ENCODE data around the gene STK38L.
"Not testable (repeated sequence)": the region's sequence is repeated elsewhere in the genome, so short reads cannot be mapped to it uniquely, and the experiment has no call there.

The STK38L gene

DNA sequence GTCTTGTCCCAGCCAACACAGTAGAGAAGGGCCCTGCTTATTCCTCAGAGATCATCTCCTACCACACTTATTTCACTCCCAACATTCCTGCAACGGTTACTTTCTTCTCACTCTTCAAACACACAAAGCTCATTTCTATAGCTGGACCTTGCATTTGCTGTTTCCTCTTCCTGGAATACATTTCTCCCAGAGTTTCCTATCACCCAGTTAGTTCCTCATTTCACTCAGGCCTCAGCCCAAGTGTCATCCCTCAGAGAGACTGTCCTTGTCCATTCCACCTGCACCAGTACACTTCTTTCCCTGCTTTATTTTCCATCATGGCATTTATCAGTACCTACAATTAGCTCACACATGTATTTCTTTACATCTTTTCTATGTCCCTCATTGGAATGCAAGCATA lies 14.7 kb upstream of the STK38L start:
- no peak for DNase-seq

DNA sequence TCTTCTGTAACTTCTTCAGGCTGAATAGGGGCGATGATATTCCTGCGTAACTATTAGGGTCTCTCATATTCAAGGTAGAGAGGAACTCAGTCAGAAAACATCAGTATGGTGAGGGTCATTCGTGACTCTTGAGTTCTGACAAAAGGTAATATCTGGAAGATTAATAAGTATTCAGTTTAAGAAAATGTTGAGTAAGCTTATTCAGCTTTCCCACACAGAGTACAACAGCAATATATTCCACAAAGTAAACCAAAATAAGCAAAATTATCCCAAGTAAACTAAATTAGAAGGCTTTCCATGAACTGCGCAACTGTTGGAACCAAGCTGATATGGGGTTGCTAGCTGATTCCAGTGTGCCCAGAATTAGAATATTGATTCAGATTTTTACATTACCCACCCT lies 12.7 kb upstream of the STK38L start:
- not testable (repeated sequence) for DNase-seq

DNA sequence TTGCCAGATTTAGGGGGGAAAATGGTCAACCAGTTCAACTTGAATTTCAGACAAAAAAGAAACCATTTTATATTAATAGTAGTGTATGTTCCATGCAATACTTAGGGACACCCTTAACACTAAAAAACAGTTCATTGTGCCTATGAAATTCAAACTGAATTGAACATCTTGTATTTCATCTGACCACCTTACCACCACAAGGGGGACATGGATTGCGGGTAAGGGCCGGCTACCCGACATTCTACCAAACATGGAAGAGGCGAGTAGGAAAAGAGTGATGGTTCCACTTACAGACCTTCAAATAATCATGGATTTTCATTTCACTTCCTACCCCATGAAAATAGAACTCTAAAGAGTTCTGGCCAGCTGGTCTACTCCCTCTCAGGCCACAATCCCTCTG lies 10.3 kb upstream of the STK38L start:
- no peak for DNase-seq

DNA sequence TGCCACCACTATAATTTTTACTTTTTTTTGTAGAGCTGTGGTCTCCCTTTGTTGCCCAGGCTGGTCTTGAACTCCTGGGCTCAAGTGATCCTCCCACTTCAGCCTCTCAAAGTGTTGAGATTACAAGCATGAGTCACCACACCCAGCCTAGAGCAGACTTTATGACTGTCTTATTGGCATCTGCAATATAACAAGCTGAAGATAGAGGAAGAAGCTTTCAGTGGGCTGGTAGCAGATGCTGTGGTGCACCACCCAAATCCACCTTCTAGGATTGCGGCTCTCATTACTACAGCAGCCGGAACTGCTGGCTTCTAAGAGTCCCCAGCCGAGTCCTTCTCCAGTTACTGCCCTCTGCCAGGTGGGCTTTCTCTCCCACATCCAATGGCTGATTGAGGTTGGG lies 7.6 kb upstream of the STK38L start:
- DNase-seq, result peak; percentile 34

DNA sequence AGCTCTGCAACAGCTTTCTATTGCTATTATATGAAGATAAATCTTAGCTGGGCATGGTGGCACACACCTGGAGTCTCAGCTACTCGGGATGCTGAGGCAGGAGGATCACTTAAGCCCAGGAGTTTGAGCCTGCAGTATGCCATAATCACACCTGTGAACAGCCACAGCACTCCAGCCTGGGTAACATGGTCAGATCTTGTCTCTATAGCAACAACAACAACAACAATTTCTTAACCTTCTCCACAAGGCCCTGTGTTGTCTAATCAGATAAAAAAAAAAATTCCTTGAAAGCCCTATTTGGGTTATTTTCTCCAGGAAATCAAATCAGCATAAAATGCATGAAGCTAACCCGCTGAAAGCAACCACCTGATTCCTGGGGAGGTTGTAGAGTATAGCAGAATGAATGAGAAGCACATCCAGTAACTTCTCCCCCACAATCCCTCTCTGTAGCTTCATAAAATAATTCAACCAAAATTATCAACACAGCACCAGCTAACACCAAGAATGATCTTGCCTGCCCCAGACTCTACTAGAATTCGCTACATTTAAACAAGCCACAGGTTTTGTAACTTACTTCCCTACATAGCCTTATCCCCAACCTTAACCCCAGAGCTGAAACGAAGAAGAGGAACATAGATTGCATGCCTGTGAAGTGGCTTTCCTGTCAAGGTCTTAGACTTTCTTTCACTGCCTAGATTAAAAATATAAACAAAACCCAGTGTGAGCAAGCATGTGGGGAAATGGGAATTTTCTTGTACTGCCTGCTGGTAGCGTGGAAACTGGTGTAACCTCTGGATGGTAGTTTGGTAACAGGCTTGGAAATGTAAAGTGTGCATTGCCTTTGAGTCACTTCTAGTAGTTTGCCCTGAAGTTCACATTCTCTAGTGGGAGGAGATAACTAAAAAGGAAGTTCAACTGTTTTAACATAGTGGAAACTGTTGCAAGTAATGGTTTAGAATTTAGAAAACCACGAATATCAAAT lies 6.0 kb upstream of the STK38L start:
- no peak for DNase-seq

DNA sequence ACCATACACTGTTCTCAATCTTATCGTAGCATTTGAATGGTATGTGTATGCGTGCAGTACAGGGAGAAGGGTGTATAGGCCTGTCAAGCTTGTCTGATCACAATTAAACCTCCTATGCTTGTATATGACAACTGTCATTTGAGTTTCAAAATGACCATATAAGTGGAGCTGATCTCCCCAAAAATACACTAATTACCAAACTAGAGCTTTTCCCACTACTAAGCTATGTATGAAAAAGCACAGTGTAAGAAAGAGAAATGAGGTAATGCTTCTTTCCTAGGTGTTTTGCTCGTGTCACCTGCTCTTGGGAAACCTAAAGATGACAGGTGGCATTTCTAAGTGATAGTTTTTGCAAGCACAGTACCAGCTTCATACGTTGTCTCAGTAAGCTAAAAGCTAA lies 1.1 kb upstream of the STK38L start:
- DNase-seq, result no peak

DNA sequence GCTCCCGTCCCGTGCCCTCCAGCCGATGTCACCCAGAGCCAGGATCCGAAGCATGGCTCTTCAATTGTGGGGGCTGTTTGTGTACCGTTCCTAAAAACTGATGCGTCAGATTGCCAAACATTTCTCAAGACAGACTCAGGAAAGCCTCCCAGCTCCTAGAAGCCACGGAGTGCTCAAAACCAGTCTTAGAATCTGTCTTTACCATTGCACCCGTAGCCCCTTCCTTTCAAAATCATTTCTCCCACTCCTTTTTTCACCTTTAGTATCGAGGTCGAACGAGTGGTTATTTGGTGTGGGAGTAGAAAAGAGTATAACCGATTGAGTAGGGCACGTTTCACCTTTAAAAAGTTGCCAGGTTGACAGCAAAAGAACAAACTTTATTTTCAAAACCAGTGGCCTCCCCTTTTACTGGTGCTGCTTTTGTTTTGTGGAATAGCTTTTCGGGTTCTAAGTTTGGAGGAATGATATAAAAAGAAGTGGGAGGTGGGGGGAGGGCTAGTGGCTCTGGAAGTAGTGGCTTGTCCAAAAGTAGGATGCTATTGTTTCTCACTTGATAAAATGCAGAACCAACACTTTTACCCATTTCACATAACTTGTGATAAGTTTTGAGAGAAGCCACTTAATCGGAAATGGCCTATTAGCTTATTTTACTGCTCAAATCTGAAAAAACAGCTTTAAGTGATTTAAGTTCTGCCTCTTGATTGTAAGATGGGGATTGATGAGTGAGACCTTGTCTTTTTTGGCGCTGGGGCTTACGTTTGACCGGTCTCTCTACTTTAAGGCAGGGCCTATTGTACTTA lies 803 bp downstream of the STK38L start:
- peak; percentile 45 for DNase-seq

DNA sequence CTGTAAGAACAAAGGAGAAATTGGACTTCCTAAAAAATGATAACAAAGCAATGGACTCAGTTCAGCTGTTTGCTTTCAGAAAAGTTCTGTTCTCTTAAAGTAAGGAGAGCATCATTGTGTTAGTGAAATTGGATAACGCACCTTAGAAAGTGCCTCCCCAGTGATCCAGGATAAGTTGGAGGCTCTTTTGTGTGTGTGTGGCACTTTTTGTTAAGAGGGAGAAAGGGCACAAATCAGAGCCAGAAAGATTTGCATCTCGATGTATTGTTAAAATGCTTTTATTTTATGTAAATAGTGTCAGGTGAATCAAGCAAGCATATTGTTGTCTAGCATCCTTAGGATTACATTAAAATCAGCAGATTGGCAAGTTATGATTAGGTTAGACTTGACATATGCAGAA lies 2.1 kb downstream of the STK38L start:
- DNase-seq, result no peak

DNA sequence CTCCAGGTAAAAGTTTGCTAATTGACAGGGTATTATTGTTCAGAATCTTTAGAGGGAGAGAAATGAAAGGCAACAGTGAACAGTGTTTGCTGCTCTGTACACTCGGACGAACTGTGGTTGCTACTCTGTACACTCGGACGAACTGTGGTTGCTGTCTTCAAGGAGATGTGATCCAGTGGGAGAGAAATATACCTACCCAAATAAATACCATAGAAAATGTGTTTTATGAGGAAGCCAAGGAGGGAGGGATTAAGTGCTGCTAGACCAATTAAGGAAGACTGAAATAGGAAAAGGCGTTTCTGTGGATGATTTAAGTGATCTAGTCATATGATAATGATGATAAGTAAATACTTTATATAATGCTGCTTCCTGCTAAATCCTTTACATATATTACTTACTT lies 2.7 kb downstream of the STK38L start:
- DNase-seq, result peak; percentile 10

DNA sequence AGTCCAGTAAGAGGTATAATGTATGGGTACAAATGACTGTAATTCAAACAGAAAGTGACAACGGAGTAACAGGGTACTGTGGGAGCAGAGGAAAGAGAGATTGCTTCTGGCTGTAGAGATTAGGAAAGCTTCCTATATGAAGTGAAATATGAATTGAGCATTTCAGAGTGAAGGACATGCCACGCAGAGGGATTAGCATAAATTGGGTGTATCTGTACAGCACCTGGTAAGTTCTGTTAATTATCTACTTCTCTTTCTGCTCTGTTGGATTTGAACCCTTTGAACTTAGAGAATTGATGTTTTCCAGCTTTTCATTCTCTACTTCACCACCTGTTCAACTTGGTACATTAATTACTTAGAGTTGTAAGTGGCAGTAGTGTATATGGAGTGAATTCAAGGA lies 8.8 kb downstream of the STK38L start:
- no peak for DNase-seq

DNA sequence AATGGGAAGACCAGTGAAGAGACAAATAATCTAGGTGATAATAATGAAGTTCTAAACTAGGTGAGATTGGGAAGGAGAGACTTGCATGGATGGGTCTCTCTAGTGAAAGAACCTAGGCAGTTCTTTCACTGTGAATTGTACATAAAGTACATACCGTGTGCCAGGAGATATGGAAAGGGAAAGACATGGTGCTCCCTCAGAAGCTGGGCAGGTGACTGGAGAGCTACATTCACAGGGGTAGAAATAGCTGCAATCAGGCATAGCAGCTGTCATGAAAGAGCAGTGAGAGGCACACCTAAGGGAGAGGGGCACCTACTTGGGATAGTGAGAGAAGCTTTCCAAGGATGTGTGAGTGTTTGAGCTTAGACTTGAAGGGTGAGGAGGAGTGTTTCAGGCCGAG lies 9.3 kb downstream of the STK38L start:
- no peak for DNase-seq

DNA sequence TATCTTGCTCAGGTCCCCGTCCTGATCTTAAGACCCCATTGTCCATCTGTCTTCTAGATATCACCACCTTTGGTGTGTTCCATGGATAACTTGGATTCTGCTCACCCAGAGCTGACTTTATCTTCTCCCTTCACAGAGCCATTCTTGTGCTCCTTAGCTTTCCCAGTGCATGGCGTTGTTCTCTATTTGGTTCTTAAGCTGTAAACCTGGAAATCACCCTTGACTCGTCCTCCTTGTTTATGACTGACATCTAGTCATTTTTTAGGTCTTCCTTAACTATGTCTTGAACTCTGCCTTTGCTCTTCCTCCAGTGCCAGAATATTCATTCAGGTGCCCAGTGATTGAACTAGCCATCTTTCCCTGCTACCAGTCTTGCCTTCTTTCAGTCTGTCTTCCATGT lies 11.7 kb downstream of the STK38L start:
- DNase-seq, result no peak

DNA sequence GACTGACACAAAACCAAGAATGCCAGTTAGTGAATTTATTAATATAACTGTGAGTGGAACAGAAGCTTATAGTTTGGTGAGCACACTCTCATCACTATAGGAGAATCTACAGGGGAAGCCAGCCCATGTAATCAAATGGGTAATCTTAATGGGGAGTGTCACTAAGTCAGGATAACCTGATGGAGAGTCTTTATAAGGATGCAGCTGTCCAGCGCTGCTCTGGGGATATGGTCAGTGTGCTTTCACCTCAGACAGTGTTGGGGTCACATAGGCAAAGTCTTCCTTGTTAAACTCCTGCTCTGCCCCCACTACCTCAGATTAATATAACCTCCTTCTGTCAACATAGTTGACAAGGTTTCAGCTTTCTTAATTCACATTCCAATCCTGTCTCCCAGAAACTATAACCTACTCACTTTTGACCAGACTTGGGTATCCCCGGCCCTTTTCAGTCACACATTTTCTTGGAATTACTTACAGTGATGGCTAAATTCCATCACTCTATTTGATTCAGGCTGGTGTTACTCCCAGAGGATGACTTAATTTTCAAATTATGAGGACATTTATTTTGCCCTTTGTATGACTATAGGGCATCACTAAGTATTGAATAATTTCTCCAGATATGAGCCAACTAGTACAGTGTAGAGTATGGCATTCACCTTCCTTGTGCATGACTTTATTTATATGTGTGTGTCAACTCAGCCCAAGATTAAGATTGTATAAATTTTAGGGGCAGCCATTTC lies 13.2 kb downstream of the STK38L start:
- peak; percentile 55 for DNase-seq

DNA sequence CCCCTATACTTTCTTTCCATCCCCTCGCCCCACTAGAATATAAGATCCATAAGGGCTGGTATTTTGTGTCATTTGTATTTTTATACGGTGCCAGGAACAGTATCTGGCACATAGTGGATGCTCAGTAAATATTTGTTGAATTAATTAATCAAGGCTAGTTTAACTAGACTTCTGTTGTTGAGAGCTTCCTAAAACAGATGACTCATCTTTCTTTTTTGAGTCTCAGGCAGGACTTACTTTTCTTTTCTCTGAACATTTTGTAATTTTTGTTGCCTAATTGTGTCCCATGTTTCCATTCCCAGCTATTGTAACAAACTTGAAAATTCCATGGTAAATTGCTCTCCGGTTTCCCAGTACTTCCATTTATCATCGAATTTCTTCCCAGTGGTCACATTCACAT lies 16.7 kb downstream of the STK38L start:
- DNase-seq, result peak; percentile 31

DNA sequence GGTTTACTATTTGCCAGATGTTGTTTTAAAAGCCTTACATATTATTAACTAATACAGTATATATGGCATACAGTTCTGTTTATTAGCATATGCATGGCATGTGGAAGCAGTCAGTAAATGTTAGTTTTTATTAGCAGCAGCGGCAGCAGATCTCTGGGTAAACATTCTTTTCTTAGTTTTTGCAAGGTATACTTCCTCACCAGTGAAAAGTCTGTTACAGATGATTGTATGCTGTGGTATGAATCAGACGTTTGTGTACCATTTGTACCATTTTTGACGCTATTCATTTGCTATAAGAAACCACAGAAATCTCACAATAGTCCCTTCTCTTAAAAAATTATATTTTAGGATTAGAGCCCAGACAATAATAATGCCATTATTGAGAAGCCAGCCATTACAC lies 17.8 kb downstream of the STK38L start:
- peak; percentile 21 for DNase-seq

DNA sequence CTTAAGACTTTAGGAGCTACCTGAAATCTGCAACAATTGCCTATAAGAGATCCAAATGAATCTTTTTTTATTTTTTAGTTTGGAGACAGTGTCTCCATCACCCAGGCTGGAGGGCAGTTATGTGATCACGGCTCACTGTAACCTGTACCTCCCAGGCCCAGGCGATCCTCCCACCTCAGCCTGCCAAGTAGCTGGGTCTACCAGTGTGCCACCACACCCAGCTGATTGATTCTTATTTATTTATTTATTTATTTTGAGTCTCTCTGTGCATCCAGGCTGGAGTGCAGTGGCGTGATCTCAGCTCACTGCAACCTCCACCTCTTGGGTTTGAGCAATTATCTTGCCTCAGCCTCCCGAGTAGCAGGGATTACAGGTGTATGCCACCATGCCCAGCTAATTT lies 26.1 kb downstream of the STK38L start:
- no peak for DNase-seq

DNA sequence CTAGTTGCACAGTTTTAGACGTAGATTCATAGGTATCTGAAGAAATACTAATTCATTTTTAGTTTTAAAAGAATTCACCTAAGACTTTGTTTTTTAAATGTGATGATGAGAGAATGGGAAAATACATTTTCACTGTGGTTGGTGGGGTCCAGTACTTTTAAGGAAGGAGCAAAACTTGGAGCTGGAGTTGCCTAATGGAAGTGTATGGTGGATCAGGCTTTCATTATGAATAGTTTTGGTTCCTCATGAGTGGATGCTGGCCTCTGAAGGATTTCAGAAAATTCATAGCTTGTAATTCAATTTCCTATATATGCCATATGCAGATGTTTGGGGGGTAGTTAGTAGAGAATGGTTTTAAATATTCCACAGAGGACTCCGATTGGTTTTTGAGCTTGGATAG lies 27.1 kb downstream of the STK38L start:
- DNase-seq, result no peak

DNA sequence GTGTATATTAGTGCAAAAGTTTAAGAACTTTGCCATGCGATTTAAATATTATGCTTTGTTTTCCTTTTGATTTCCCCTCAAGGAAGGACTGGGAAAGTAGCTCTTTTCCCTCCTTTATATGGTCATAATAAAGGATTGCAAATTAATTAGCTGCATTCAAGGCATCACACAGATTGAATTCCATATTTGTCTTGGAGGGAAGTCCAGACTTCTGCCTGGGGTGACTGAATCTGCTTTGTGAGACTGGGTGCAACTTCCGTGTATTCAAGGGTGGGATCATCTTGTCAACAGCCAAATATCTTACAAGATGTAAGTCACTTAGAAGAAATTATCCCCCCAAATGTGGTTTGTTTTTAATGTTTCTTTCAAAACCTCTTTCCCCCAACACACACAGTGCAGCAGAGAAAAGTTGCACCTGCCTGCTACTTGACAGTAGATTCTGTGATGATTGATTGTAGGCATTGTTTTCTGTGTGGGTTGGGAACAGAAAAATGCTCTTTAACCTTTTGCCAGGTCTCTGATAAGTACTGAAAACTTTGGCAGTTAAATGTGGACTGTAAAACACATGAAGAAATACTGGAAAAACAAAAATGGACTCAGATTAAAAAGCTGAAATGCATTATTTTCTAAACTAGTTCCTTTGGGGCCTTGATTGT lies 28.4 kb downstream of the STK38L start:
- DNase-seq, result no peak

DNA sequence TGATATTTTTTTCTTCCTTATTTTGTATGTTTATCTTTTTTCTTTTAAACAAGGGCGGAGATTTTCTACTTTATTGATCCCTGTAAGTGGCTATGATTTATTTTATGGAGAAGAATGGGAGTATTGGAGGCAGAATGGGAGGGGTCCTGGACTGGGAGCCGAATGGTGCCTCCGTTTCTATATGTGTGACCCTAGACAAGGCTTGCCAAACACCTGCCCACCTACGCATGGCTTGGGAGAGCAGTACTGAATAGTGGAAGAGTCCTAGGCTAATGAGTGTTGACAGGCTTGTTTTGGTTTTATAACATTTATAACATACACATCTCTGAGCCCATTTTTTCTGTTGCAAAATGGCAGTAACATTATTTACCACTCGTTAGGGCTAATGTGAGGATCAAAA lies 29.0 kb downstream of the STK38L start:
- no peak for DNase-seq

DNA sequence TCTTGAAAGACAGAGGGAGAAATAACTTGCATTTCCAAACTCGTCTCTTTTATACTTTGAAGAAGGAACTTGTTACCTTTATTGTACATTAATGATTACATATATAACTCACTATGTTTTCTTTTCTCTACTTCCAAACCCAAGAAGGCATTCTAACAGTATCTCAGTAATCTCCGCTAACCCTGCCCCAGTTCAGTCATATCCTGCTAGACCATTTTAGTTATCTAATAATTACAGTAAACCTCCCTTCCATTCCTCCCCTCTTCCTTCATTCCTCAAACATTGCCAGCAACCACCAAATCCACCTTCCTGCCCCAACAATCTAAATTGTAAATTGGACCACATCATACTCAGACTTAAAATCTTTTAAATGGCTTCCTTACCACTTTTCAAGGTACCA lies 30.6 kb downstream of the STK38L start:
- peak; percentile 9 for DNase-seq

DNA sequence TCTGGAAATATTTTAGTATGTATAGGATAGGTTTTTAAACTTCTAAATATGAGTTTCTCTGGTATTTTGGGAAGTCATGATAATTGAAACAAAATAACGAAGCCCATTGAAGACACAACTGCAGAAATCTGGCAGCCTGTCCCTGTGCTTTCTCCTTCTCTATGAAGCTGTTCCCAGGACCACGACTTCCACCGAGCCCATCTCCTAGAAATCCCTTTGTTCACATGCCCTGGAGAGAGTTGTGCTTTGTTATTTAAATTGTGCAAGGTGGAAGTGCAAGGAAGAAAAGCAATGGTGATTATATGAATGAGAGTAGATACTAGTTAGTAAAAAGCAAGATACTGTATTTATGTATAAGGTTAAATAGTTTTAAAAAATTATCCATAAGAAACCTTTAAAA lies 32.2 kb downstream of the STK38L start:
- no peak for DNase-seq

DNA sequence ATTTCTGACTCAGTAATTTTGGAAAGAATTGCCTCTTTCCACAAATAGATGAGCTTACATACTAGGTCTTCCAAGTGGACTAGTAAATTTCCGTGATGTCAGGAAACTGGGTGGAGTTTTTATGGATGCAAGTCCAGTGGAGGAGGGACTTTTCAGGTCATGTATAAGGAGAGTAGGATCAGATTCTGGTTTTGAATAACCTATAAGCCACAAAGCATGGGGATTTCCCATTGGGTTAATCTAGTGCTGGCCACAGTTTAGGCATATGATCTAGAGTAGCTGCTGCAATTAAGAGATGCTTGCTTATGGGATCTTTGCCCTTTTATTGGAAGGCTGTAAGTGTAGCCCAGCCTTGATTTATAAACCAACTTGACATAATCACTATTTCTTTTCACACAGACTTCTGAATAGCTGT lies 33.8 kb downstream of the STK38L start:
- peak; percentile 83 for DNase-seq

DNA sequence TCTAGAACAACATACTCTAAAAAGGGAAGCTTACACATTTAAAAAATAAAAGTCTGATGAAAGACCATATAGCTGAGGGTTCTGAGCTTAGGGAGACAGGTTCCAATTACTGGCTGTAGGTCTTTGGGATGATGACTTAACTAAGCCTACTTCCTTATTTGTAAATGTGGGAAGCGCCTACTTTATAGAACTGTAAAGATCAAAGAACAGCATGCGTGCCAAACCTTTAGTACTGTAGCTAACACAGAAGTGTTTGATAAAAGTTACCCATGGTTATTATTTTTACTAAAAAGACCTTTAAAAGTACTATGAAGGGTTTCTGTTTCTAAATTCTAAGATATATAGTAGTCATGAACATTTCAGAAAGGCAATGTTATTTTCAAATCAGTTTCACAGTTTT lies 35.7 kb downstream of the STK38L start:
- DNase-seq, result no peak
